ENCODE results near the gene ROCK2.

The ROCK2 gene

DNA sequence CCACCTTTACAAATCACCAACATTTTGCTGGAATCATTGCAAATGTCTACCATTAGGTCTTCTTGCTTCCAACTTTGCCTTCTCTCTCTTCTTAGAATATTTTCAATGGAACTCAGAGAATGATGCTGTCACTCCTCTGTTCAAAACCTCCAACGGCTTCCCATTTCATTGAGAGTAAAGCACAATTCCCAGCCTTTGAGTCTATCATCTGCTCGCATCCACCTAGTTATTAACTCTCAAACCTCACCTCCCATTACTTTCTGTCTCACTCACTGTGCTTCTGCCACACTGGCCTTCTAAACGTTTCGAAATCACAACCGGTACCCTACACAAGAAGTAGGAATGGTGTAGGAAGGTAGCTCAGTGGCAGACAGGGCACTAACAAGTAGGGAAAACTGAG lies 40.0 kb downstream of the ROCK2 start:
- Histone ChIP-seq H3K9ac (no peak overlapping the region), H3K4me3 (no peak overlapping the region), H4K20me1 (peaks cover 5 to 80% (median 50%) of the 10 kb centered on the region in 11 experiments; a peak in 18 of 22 replicates), H3K4me1 (peaks cover 0 to 35% (median 0%) of the 10 kb centered on the region in 10 experiments; a peak in 5 of 20 replicates), H3K27ac (no peak overlapping the region), H3K9me3 (replicated peaks in 1 of 11) (peaks cover 0 to 26% (median 12%) of the 10 kb centered on the region in 11 experiments; a peak in 12 of 22 replicates), H3K27me3 (no peaks in the 10 kb centered on the region), H3K36me3 (peaks cover 0 to 11% (median 0%) of the 10 kb centered on the region in 11 experiments; a peak in 5 of 22 replicates), H3K4me2 (0 out of 22 replicates have a peak overlapping the region, but pooled peaks of 1 of the 11 experiments have one; percentile 0)
- TF ChIP-seq Cebpa-rat (IDR thresholded peaks at IDR 0.05) = 0 out of 22 replicates have a peak, but pooled peaks of 1 of the 11 experiments have one; percentile 11

GRCh38 chr2:11303290-11304013 lies 41.0 kb downstream of the ROCK2 start:
- H3K36me3 ChIP-seq = peaks cover 0 to 11% (median 0%) of the 10 kb centered on the region in 11 experiments; a peak in 3 of 22 replicates
- H3K27me3 ChIP-seq = no peaks in the 10 kb centered on the region
- no peak for TF ChIP-seq Cebpa-rat (IDR thresholded peaks at IDR 0.05)
- H3K4me1 ChIP-seq = peaks cover 0 to 35% (median 0%) of the 10 kb centered on the region in 10 experiments; a peak in 5 of 20 replicates
- peaks cover 0 to 24% (median 6%) of the 10 kb centered on the region in 11 experiments; a peak in 8 of 22 replicates for H3K9me3 ChIP-seq (replicated peaks in 1 of 11)
- no peak overlapping the region for H3K9ac ChIP-seq
- peaks cover 5 to 90% (median 60%) of the 10 kb centered on the region in 11 experiments; a peak in 18 of 22 replicates for H4K20me1 ChIP-seq
- no peak overlapping the region for H3K27ac ChIP-seq
- no peak overlapping the region for H3K4me3 ChIP-seq
- no peak overlapping the region for H3K4me2 ChIP-seq

- H3K9ac ChIP-seq = no peak overlapping the region
- H3K4me2 ChIP-seq = no peak overlapping the region
- no peaks in the 10 kb centered on the region for H3K27me3 ChIP-seq
- H3K4me1 ChIP-seq = peaks cover 0 to 16% (median 0%) of the 10 kb centered on the region in 10 experiments; a peak in 1 of 20 replicates
- TF ChIP-seq Cebpa-rat (IDR thresholded peaks at IDR 0.05) = no peak
- H3K9me3 ChIP-seq (replicated peaks in 1 of 11) = peaks cover 0 to 18% (median 9%) of the 10 kb centered on the region in 11 experiments; a peak in 10 of 22 replicates
- H3K27ac ChIP-seq = no peak overlapping the region
- peaks cover 0 to 6% (median 0%) of the 10 kb centered on the region in 11 experiments; a peak in 2 of 22 replicates for H3K36me3 ChIP-seq
- H3K4me3 ChIP-seq = no peak overlapping the region
- H4K20me1 ChIP-seq = peaks cover 8 to 74% (median 54%) of the 10 kb centered on the region in 11 experiments; a peak in 18 of 22 replicates
Observed at GRCh38 chr2:11299439-11299838, 45.0 kb downstream of the ROCK2 start.

GRCh38 chr2:11298592-11298991 lies 45.8 kb downstream of the ROCK2 start:
- H3K4me2 ChIP-seq = no peak overlapping the region
- no peak for TF ChIP-seq Cebpa-rat (IDR thresholded peaks at IDR 0.05)
- H3K36me3 ChIP-seq = peaks cover 0 to 14% (median 0%) of the 10 kb centered on the region in 11 experiments; a peak in 2 of 22 replicates
- no peak overlapping the region for H3K27ac ChIP-seq
- H3K9me3 ChIP-seq (replicated peaks in 1 of 11) = peaks cover 2 to 27% (median 15%) of the 10 kb centered on the region in 11 experiments; a peak in 18 of 22 replicates
- no peak overlapping the region for H3K9ac ChIP-seq
- H3K27me3 ChIP-seq = no peaks in the 10 kb centered on the region
- no peak overlapping the region for H3K4me3 ChIP-seq
- peaks cover 8 to 66% (median 46%) of the 10 kb centered on the region in 11 experiments; a peak in 17 of 22 replicates for H4K20me1 ChIP-seq
- H3K4me1 ChIP-seq = peaks cover 0 to 7% (median 0%) of the 10 kb centered on the region in 10 experiments; a peak in 1 of 20 replicates

DNA sequence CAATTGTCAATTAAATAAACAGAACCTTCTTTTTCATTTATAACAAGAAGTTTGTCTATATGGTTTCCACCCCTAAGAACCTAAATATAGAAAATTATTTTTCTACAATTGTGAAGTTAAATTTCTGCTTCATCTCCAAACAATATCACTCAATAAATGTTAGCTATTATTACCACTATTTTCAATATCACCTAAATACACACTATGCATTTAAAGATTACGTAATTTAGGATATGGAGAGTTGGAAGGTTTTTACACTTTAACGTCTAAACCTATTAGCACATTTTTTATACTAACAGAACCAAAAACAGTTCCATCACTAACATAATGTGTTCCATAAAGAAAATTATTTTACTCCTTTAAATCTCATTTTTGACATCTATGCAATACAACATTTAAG lies 48.0 kb downstream of the ROCK2 start:
- Histone ChIP-seq H4K20me1 (peaks cover 8 to 55% (median 40%) of the 10 kb centered on the region in 11 experiments; a peak in 17 of 22 replicates), H3K9ac (no peak overlapping the region), H3K4me3 (no peak overlapping the region), H3K4me2 (no peak overlapping the region), H3K4me1 (peaks cover 5 to 15% (median 10%) of the 10 kb centered on the region in 10 experiments; a peak in 16 of 20 replicates), H3K9me3 (replicated peaks in 1 of 11) (peaks cover 5 to 32% (median 19%) of the 10 kb centered on the region in 11 experiments; a peak in 18 of 22 replicates), H3K27me3 (no peaks in the 10 kb centered on the region), H3K36me3 (peaks cover 0 to 15% (median 0%) of the 10 kb centered on the region in 11 experiments; a peak in 1 of 22 replicates), H3K27ac (no peak overlapping the region)
- no peak for TF ChIP-seq Cebpa-rat (IDR thresholded peaks at IDR 0.05)

GRCh38 chr2:11292464-11293255 lies 51.8 kb downstream of the ROCK2 start:
- Histone ChIP-seq H3K4me1 (peaks cover 5 to 23% (median 10%) of the 10 kb centered on the region in 10 experiments; a peak in 17 of 20 replicates), H4K20me1 (peaks cover 4 to 57% (median 44%) of the 10 kb centered on the region in 11 experiments; a peak in 16 of 22 replicates), H3K36me3 (peaks cover 0 to 15% (median 0%) of the 10 kb centered on the region in 11 experiments; a peak in 1 of 22 replicates), H3K4me2 (peak overlapping the region in 10 of 11 experiments; percentile 1 to 42 (median 24); a peak in 11 of 22 replicates), H3K27me3 (no peaks in the 10 kb centered on the region), H3K9ac (no peak overlapping the region), H3K4me3 (no peak overlapping the region), H3K27ac (peak overlapping the region in 2 of 11 experiments; percentile 4 to 20; a peak in 1 of 22 replicates), H3K9me3 (replicated peaks in 1 of 11) (peaks cover 5 to 32% (median 18%) of the 10 kb centered on the region in 11 experiments; a peak in 17 of 22 replicates)
- TF ChIP-seq Cebpa-rat (IDR thresholded peaks at IDR 0.05) = no peak

DNA sequence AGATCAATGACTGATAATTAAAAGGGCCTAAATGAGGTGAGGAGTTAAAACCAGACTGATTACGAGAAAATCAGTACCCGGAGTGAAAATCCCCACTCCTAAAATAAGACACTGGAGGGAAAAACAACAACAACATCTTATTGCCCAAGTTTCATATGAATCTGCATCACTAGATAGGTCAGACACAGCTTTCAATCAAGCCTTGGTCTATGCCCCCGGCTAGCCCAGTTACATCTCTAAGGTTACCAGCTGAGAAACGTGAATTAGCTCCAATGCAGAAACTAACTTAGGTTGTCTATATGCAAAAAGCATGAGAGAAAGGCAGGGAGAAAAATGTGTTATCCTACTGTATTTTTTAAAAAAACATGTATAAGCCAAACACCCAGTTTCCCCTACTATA lies 53.7 kb downstream of the ROCK2 start:
- no peak overlapping the region for H3K4me3 ChIP-seq
- H3K9me3 ChIP-seq (replicated peaks in 1 of 11) = peaks cover 11 to 37% (median 24%) of the 10 kb centered on the region in 11 experiments; a peak in 21 of 22 replicates
- peaks cover 5 to 28% (median 11%) of the 10 kb centered on the region in 10 experiments; a peak in 17 of 20 replicates for H3K4me1 ChIP-seq
- H3K36me3 ChIP-seq = peaks cover 6 to 22% (median 12%) of the 10 kb centered on the region in 11 experiments
- no peak overlapping the region for H3K27ac ChIP-seq
- TF ChIP-seq Cebpa-rat (IDR thresholded peaks at IDR 0.05) = no peak
- no peak overlapping the region for H3K4me2 ChIP-seq
- H4K20me1 ChIP-seq = peaks cover 4 to 54% (median 43%) of the 10 kb centered on the region in 11 experiments; a peak in 16 of 22 replicates
- no peaks in the 10 kb centered on the region for H3K27me3 ChIP-seq
- no peak overlapping the region for H3K9ac ChIP-seq

- Histone ChIP-seq H3K27me3 (no peaks in the 10 kb centered on the region), H3K27ac (no peak overlapping the region), H3K4me3 (no peak overlapping the region), H3K4me1 (peaks cover 5 to 28% (median 11%) of the 10 kb centered on the region in 10 experiments; a peak in 17 of 20 replicates), H4K20me1 (peaks cover 4 to 54% (median 41%) of the 10 kb centered on the region in 11 experiments; a peak in 16 of 22 replicates), H3K4me2 (no peak overlapping the region), H3K36me3 (peaks cover 11 to 27% (median 17%) of the 10 kb centered on the region in 11 experiments), H3K9me3 (replicated peaks in 1 of 11) (peaks cover 16 to 39% (median 29%) of the 10 kb centered on the region in 11 experiments; a peak in 21 of 22 replicates), H3K9ac (no peak overlapping the region)
- TF ChIP-seq Cebpa-rat (IDR thresholded peaks at IDR 0.05) = no peak
Observed at GRCh38 chr2:11290211-11290610, 54.2 kb downstream of the ROCK2 start.

All from BLaER1 treated with 17β-estradiol and CSF1 and Interleukin-3, amounts not matched to agents 10 nM and 100 nM (cell line).